Mesenchymal stem cell (in vitro differentiated cells and primary cell): Measurements from ENCODE around the gene TTLL10.
"Not testable (repeated sequence)": the region's sequence is repeated elsewhere in the genome, so short reads cannot be mapped to it uniquely, and the experiment has no call there.

Experiments used
- DNase-seq: peaks from one replicate; pipeline ENCODE4 v3.0.0-alpha.2; 2013
- H2AFZ ChIP-seq: one replicate; pipeline ENCODE4 v1.6.1; 2013; ENCODE audit warnings: low read depth, mild to moderate bottlenecking, control low read depth, inconsistent platforms, low read length, moderate library complexity
- H2AK5ac ChIP-seq: 2 replicates; pipeline ENCODE4 v1.6.1; 2013; ENCODE audit warnings: low read length, moderate library complexity, mild to moderate bottlenecking, inconsistent platforms; ENCODE audit not compliant: severe bottlenecking
- H2BK120ac ChIP-seq: one replicate; pipeline ENCODE4 v1.6.1; 2013; ENCODE audit warnings: low read depth, mild to moderate bottlenecking, inconsistent platforms, low read length, moderate library complexity
- H2BK12ac ChIP-seq, 2 experiments: one replicate each; pipeline ENCODE4 v1.6.1; 2013; ENCODE audit warnings: inconsistent platforms in 2 of 2, low read length in 2 of 2, mild to moderate bottlenecking in 2 of 2, moderate library complexity in 2 of 2, control low read depth in 1 of 2
- H2BK15ac ChIP-seq: one replicate; pipeline ENCODE4 v1.6.1; 2013; ENCODE audit warnings: mild to moderate bottlenecking, low read depth, inconsistent platforms; ENCODE audit not compliant: poor library complexity, severe bottlenecking
- H2BK5ac ChIP-seq: 2 replicates; pipeline ENCODE4 v1.6.1; 2013; ENCODE audit warnings: low read depth, mild to moderate bottlenecking, low read length, control low read depth, inconsistent platforms; ENCODE audit not compliant: poor library complexity, severe bottlenecking
- H3K14ac ChIP-seq, 2 experiments: one replicate each; pipeline ENCODE4 v1.6.1; 2013; ENCODE audit warnings: inconsistent platforms in 2 of 2, low read length in 2 of 2, control low read depth in 1 of 2, mild to moderate bottlenecking in 1 of 2, moderate library complexity in 1 of 2
- H3K18ac ChIP-seq, 2 experiments: one replicate each; pipeline ENCODE4 v1.6.1; 2013; ENCODE audit warnings: inconsistent platforms in 2 of 2, low read length in 2 of 2, control low read depth in 1 of 2, low read depth in 1 of 2, mild to moderate bottlenecking in 1 of 2
- H3K23ac ChIP-seq, 2 experiments: one replicate each; pipeline ENCODE4 v1.6.1; 2013; ENCODE audit warnings: inconsistent platforms in 2 of 2, low read length in 2 of 2, mild to moderate bottlenecking in 2 of 2, moderate library complexity in 2 of 2, control low read depth in 1 of 2
- H3K27ac ChIP-seq: 2 replicates; pipeline ENCODE4 v1.5.1; 2013; ENCODE audit warnings: mild to moderate bottlenecking, moderate library complexity, low read length, control low read depth, inconsistent platforms; ENCODE audit not compliant: poor library complexity, severe bottlenecking
- H3K27me3 ChIP-seq, 2 experiments: 2 replicates each; pipeline versions ENCODE4 v1.6.1 to v1.7.0; 2013; ENCODE audit warnings: low read length in 2 of 2, mild to moderate bottlenecking in 2 of 2, moderate library complexity in 2 of 2, control low read depth in 1 of 2, inconsistent platforms in 1 of 2; ENCODE audit not compliant: control insufficient read depth in 1 of 2, insufficient read depth in 1 of 2
- H3K36me3 ChIP-seq, 2 experiments: 2 replicates each; pipeline versions ENCODE4 v1.6.1 to v1.7.0; 2013; ENCODE audit warnings: low read length in 2 of 2, control low read depth in 1 of 2, inconsistent platforms in 1 of 2, low read depth in 1 of 2, mild to moderate bottlenecking in 1 of 2; ENCODE audit not compliant: insufficient read depth in 2 of 2, control insufficient read depth in 1 of 2
- H3K4ac ChIP-seq, 2 experiments: one replicate each; pipeline ENCODE4 v1.6.1; 2013; ENCODE audit warnings: inconsistent platforms in 2 of 2, low read length in 2 of 2, mild to moderate bottlenecking in 2 of 2, moderate library complexity in 2 of 2, control low read depth in 1 of 2, low read depth in 1 of 2
- H3K4me1 ChIP-seq: 2 replicates; pipeline ENCODE4 v1.6.1; 2013; ENCODE audit warnings: low read depth, low read length, control low read depth; ENCODE audit not compliant: control insufficient read depth, insufficient read depth
- H3K4me2 ChIP-seq: 2 replicates; pipeline ENCODE4 v1.6.1; 2013; ENCODE audit warnings: low read length, mild to moderate bottlenecking, inconsistent platforms; ENCODE audit not compliant: poor library complexity, severe bottlenecking
- H3K4me3 ChIP-seq, 2 experiments: 2 replicates each; pipeline versions ENCODE4 v1.5.1 to v1.7.0; 2013; ENCODE audit warnings: low read length in 2 of 2, mild to moderate bottlenecking in 2 of 2, control low read depth in 1 of 2, low read depth in 1 of 2; ENCODE audit not compliant: insufficient read depth in 1 of 2
- H3K79me1 ChIP-seq: replicated peaks from 2 replicates; pipeline ENCODE4 v1.6.1; 2013; ENCODE audit warnings: mild to moderate bottlenecking, control low read depth, low read length, inconsistent platforms; ENCODE audit not compliant: poor library complexity, severe bottlenecking
- H3K9ac ChIP-seq: 2 replicates; pipeline ENCODE4 v1.7.0; 2013; ENCODE audit warnings: mild to moderate bottlenecking, low read length, moderate library complexity
- H3K9me3 ChIP-seq: 2 replicates; pipeline ENCODE4 v1.7.0; 2013; ENCODE audit warnings: mild to moderate bottlenecking, low read length; ENCODE audit not compliant: control insufficient read depth
- H4K8ac ChIP-seq: one replicate; pipeline ENCODE4 v1.6.1; 2013; ENCODE audit warnings: inconsistent platforms, mild to moderate bottlenecking, low read length, moderate library complexity
- H4K91ac ChIP-seq: one replicate; pipeline ENCODE4 v1.6.1; 2013; ENCODE audit warnings: mild to moderate bottlenecking, low read length, inconsistent platforms
- WGBS: methylation state at CpG from one replicate; pipeline ENCODE4 v1.1.7; 2013; ENCODE audit warnings: mixed read lengths; 5-methylcytosine and 5-hydroxymethylcytosine counted together

Gene TTLL10

GRCh38 chr1:1173061-1173792, 453 bp upstream of the TTLL10 start:
- Histone ChIP-seq H2BK5ac (no peak overlapping the region), H4K8ac (no peak overlapping the region), H3K9me3 (no peaks in the 10 kb centered on the region), H3K4me3 (no peak overlapping the region), H2BK15ac (no peak overlapping the region), H3K18ac (no peak overlapping the region), H3K4me2 (no peak overlapping the region), H3K14ac (no peak overlapping the region), H4K91ac (no peak overlapping the region), H3K9ac (no peak overlapping the region), H3K79me1 (peaks cover 6% of the 10 kb centered on the region), H3K4ac (no peak overlapping the region), H3K23ac (no peak overlapping the region), H2AFZ (no peak overlapping the region), H3K4me1 (peaks cover 65% of the 10 kb centered on the region), H3K36me3 (peaks cover 0 to 19% of the 10 kb centered on the region in 2 experiments), H3K27ac (no peak overlapping the region), H2AK5ac (peak overlapping the region; percentile 0), H2BK120ac (no peak overlapping the region), H2BK12ac (no peak overlapping the region), H3K27me3 (peaks cover 37 to 91% of the 10 kb centered on the region in 2 experiments)
- 85% methylated on average over 29 of the region's 32 CpGs for WGBS
- no peak for DNase-seq

- WGBS: 89% methylated on average over 29 of the region's 29 CpGs
- Histone ChIP-seq H3K36me3 (peaks cover 0 to 7% of the 10 kb centered on the region in 2 experiments), H2BK15ac (no peak overlapping the region)
Observed at GRCh38 chr1:1175221-1176062, 1.8 kb downstream of the TTLL10 start.

GRCh38 chr1:1176063-1176761, 2.5 kb downstream of the TTLL10 start:
- H3K9ac ChIP-seq, H2AK5ac ChIP-seq, H2BK12ac ChIP-seq, H2BK5ac ChIP-seq, DNase-seq, H3K4me3 ChIP-seq, H3K27ac ChIP-seq, H3K36me3 ChIP-seq, H2AFZ ChIP-seq, H2BK15ac ChIP-seq, H3K18ac ChIP-seq, H3K14ac ChIP-seq, H4K91ac ChIP-seq, H3K79me1 ChIP-seq, H2BK120ac ChIP-seq, H3K4me2 ChIP-seq, H3K4ac ChIP-seq, H3K23ac ChIP-seq, H4K8ac ChIP-seq, H3K9me3 ChIP-seq: not testable (repeated sequence)
- H3K4me1 ChIP-seq: peaks cover 58% of the 10 kb centered on the region
- H3K27me3 ChIP-seq: peaks cover 37 to 76% of the 10 kb centered on the region in 2 experiments
- WGBS: 66% methylated on average over 20 of the region's 22 CpGs

More at GRCh38 chr1:1175221-1176062, 1.8 kb downstream of the TTLL10 start:
- no peak overlapping the region for H3K4me3 ChIP-seq
- no peak overlapping the region for H2AFZ ChIP-seq
- no peaks in the 10 kb centered on the region for H3K79me1 ChIP-seq
- H4K91ac ChIP-seq: no peak overlapping the region
- H2BK12ac ChIP-seq: no peak overlapping the region
- no peak overlapping the region for H2AK5ac ChIP-seq
- DNase-seq: no peak
- H3K23ac ChIP-seq: no peak overlapping the region
- H2BK120ac ChIP-seq: no peak overlapping the region
- H3K9ac ChIP-seq: no peak overlapping the region
- no peak overlapping the region for H3K4ac ChIP-seq
- no peak overlapping the region for H2BK5ac ChIP-seq
- no peak overlapping the region for H3K4me2 ChIP-seq
- no peaks in the 10 kb centered on the region for H3K9me3 ChIP-seq
- no peak overlapping the region for H3K14ac ChIP-seq
- no peak overlapping the region for H4K8ac ChIP-seq
- no peak overlapping the region for H3K27ac ChIP-seq
- H3K18ac ChIP-seq: no peak overlapping the region
- H3K4me1 ChIP-seq: peaks cover 60% of the 10 kb centered on the region
- peaks cover 37 to 81% of the 10 kb centered on the region in 2 experiments for H3K27me3 ChIP-seq

GRCh38 chr1:1176931-1177330, 3.3 kb downstream of the TTLL10 start:
- Histone ChIP-seq H3K9ac (no peak overlapping the region), H4K8ac (no peak overlapping the region), H3K27me3 (peaks cover 37 to 76% of the 10 kb centered on the region in 2 experiments), H4K91ac (no peak overlapping the region), H2BK120ac (no peak overlapping the region), H2AFZ (no peak overlapping the region), H3K9me3 (no peaks in the 10 kb centered on the region), H3K4ac (no peak overlapping the region), H3K27ac (no peak overlapping the region), H3K79me1 (no peaks in the 10 kb centered on the region), H3K18ac (no peak overlapping the region), H2BK15ac (no peak overlapping the region), H2AK5ac (no peak overlapping the region), H3K23ac (no peak overlapping the region), H3K4me3 (no peak overlapping the region), H3K36me3 (peaks cover 0 to 7% of the 10 kb centered on the region in 2 experiments), H3K4me2 (no peak overlapping the region), H3K14ac (peak overlapping the region in 1 of 2 experiments; percentile 89), H2BK5ac (no peak overlapping the region), H3K4me1 (peaks cover 59% of the 10 kb centered on the region), H2BK12ac (no peak overlapping the region)
- WGBS: 90% methylated on average over 6 of the region's 7 CpGs
- no peak for DNase-seq
